ENCODE measurements around the gene MYO5B. TPM values are rescaled to one million over a fixed set of nuclear protein-coding genes. Genes with fewer than 3 reads are reported as not detected.

Gene MYO5B
- total RNA-seq, 1 experiment from 2014 or later, result 56.7 TPM

- CTCF ChIA-PET, result interaction anchor here (0.6 kb wide), 1 partner anchor 165 kb away, joined by 4 read pairs; no protein-coding TSS in a partner anchor
- H3K9me3 Mint-ChIP-seq (ENCODE audit: low read depth, unreplicated experiment), result no peaks in the 10 kb centered on the region
- no peak overlapping the region for H3K27ac Mint-ChIP-seq (ENCODE audit: unreplicated experiment)
- no peak for TF ChIP-seq CTCF (IDR thresholded peaks at IDR 0.05; ENCODE audit: unreplicated experiment)
- DNase-seq, result no peak
- H3K36me3 Mint-ChIP-seq (ENCODE audit: insufficient read depth, unreplicated experiment), result no peaks in the 10 kb centered on the region
- H3K4me3 Mint-ChIP-seq (ENCODE audit: low read depth, unreplicated experiment), result no peak overlapping the region
- no peaks in the 10 kb centered on the region for H3K27me3 Mint-ChIP-seq (ENCODE audit: unreplicated experiment)
- no TSS peak for BruUV-seq (replicated peaks)
- intact Hi-C loops (cut with micrococcal nuclease; ENCODE audit: unreplicated experiment), result no loop called here
- no peaks in the 10 kb centered on the region for H3K4me1 Mint-ChIP-seq (ENCODE audit: low read depth, unreplicated experiment)
Observed at GRCh38 chr18:49980896-49981295, 214.1 kb downstream of the MYO5B start.

- DNase-seq, result no peak
- Mint-ChIP-seq H3K27ac (ENCODE audit: unreplicated experiment) (no peak overlapping the region), H3K36me3 (ENCODE audit: insufficient read depth, unreplicated experiment) (peaks cover 4% of the 10 kb centered on the region), H3K9me3 (ENCODE audit: low read depth, unreplicated experiment) (no peaks in the 10 kb centered on the region), H3K4me3 (ENCODE audit: low read depth, unreplicated experiment) (no peak overlapping the region), H3K4me1 (ENCODE audit: low read depth, unreplicated experiment) (peaks cover 13% of the 10 kb centered on the region), H3K27me3 (ENCODE audit: unreplicated experiment) (no peaks in the 10 kb centered on the region)
- TF ChIP-seq CTCF (IDR thresholded peaks at IDR 0.05; ENCODE audit: unreplicated experiment), result no peak
- no TSS peak for BruUV-seq (replicated peaks)
- intact Hi-C loops (cut with micrococcal nuclease; ENCODE audit: unreplicated experiment), result no loop called here
- CTCF ChIA-PET, result no interaction called here
Observed at GRCh38 chr18:49976795-49977560, 218.0 kb downstream of the MYO5B start.

GRCh38 chr18:49976001-49976400 is 218.9 kb downstream of the MYO5B start:
- CTCF ChIA-PET, result no interaction called here
- Mint-ChIP-seq H3K36me3 (ENCODE audit: insufficient read depth, unreplicated experiment) (peaks cover 4% of the 10 kb centered on the region), H3K27ac (ENCODE audit: unreplicated experiment) (no peak overlapping the region), H3K9me3 (ENCODE audit: low read depth, unreplicated experiment) (no peaks in the 10 kb centered on the region), H3K4me3 (ENCODE audit: low read depth, unreplicated experiment) (no peak overlapping the region), H3K4me1 (ENCODE audit: low read depth, unreplicated experiment) (peaks cover 14% of the 10 kb centered on the region), H3K27me3 (ENCODE audit: unreplicated experiment) (no peaks in the 10 kb centered on the region)
- BruUV-seq (replicated peaks), result no TSS peak
- no peak for TF ChIP-seq CTCF (IDR thresholded peaks at IDR 0.05; ENCODE audit: unreplicated experiment)
- intact Hi-C loops (cut with micrococcal nuclease; ENCODE audit: unreplicated experiment), result no loop called here
- no peak for DNase-seq

GRCh38 chr18:49974079-49974478 is 220.9 kb downstream of the MYO5B start:
- CTCF ChIA-PET, result no interaction called here
- no peaks in the 10 kb centered on the region for H3K27me3 Mint-ChIP-seq (ENCODE audit: unreplicated experiment)
- intact Hi-C loops (cut with micrococcal nuclease; ENCODE audit: unreplicated experiment), result no loop called here
- H3K27ac Mint-ChIP-seq (ENCODE audit: unreplicated experiment), result no peak overlapping the region
- no peaks in the 10 kb centered on the region for H3K9me3 Mint-ChIP-seq (ENCODE audit: low read depth, unreplicated experiment)
- TF ChIP-seq CTCF (IDR thresholded peaks at IDR 0.05; ENCODE audit: unreplicated experiment), result no peak
- DNase-seq, result no peak
- peaks cover 4% of the 10 kb centered on the region for H3K36me3 Mint-ChIP-seq (ENCODE audit: insufficient read depth, unreplicated experiment)
- H3K4me3 Mint-ChIP-seq (ENCODE audit: low read depth, unreplicated experiment), result no peak overlapping the region
- H3K4me1 Mint-ChIP-seq (ENCODE audit: low read depth, unreplicated experiment), result peaks cover 14% of the 10 kb centered on the region
- no TSS peak for BruUV-seq (replicated peaks)
